BJ (cell line): ENCODE data around the gene SLK. TPM values are rescaled to one million over a fixed set of nuclear protein-coding genes. Genes with fewer than 3 reads are reported as not detected.
A peak's percentile ranks its signal among the peaks of the same experiment; 100 is the strongest.

ENCODE experiments used
- CTCF ChIA-PET: fragments of 350-600 bp; formaldehyde crosslinking; extraction: SDS; loops from one replicate; lab custom pipeline; 2021; ENCODE audit warnings: antibody characterized with exemption, inconsistent platforms; lab: Yijun Ruan, JAX
- POLR2A ChIA-PET: fragments of 300-600 bp; sonication (Branson Sonifier 250); formaldehyde crosslinking; extraction: SDS; loops from one replicate; lab custom pipeline; 2021; ENCODE audit warnings: antibody characterized with exemption; lab: Charles Lee
- DNase-seq: peaks from one replicate; pipeline ENCODE4 v3.0.0-alpha.2; 2011; ENCODE audit warnings: low read depth
- H3K27me3 ChIP-seq: 2 replicates; pipeline ENCODE4 v1.6.0; 2011; ENCODE audit warnings: low read length; ENCODE audit not compliant: control insufficient read depth, insufficient read depth
- H3K36me3 ChIP-seq: 2 replicates; pipeline ENCODE4 v1.5.1; 2011; ENCODE audit warnings: low read length; ENCODE audit not compliant: control insufficient read depth, insufficient read depth
- H3K4me3 ChIP-seq: 2 replicates; pipeline ENCODE4 v1.5.1; 2011; ENCODE audit warnings: low read depth, mild to moderate bottlenecking, control low read depth, low read length
- CTCF ChIP-seq: IDR thresholded peaks from 2 replicates; pipeline ENCODE4 v1.5.1; 2011; ENCODE audit warnings: low read depth, mild to moderate bottlenecking, control low read depth, inconsistent platforms, low read length, moderate library complexity; ENCODE audit not compliant: insufficient read depth
- polyA plus RNA-seq: library from polyadenylated mRNA; depleted of rRNA; stranded (reverse); fragments of >200 nt; gene quantifications from 2 replicates; pipeline ENCODE4 v1.2.3, GENCODE V29; 2011

SLK gene
- polyA plus RNA-seq, 1 experiment = 3.5 TPM

DNA sequence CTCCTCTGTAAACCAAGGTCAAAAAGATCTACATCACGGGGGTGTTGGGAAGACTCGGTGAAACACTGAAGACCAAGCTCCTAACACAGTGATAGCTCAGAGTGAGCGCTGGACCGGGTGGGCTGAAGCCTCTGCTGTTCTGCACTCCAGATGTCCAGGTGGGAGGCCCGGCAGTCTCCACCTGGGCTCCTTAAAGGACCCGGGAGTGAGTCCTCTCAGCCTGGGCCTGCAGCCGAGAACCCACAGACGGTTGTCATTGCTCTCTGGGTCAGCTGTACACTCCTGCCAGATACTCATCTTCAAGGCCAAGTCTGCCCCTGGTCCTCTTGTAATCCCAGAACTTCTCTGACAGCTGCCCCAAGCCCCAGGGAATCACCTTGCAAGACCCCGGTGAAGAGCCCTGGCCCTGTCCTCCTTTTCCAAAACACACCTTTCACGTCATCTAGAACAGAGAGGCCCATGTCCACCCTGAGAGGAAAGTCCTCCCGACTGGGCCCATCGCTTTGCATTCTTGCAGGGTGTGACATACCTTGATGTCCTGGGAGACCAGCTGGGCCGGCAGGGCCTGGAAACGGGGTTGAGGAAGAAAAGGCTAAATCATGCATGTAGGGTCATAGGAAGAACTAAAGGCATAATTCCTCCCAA is 75.1 kb downstream of the SLK start:
- no peak for TF ChIP-seq CTCF
- no peaks in the 10 kb centered on the region for H3K36me3 ChIP-seq
- no peak for DNase-seq
- ChIA-PET CTCF (interaction anchor here (0.6 to 1.6 kb wide), 8 partner anchors 11 to 308 kb away, joined by 3 to 6 read pairs (median 4); partner anchors contain the start of gene SFR1), POLR2A (no interaction called here)
- no peaks in the 10 kb centered on the region for H3K27me3 ChIP-seq
- H3K4me3 ChIP-seq = no peak overlapping the region

GRCh38 chr10:104043185-104043830 is 76.4 kb downstream of the SLK start:
- Histone ChIP-seq H3K36me3 (no peaks in the 10 kb centered on the region), H3K4me3 (no peak overlapping the region), H3K27me3 (no peaks in the 10 kb centered on the region)
- no peak for DNase-seq
- POLR2A ChIA-PET = no interaction called here
- CTCF ChIA-PET = interaction anchor here (4.4 kb wide), 1 partner anchor 80 kb away, joined by 50 read pairs; the partner anchor contains the start of gene SFR1
- TF ChIP-seq CTCF = no peak

DNA sequence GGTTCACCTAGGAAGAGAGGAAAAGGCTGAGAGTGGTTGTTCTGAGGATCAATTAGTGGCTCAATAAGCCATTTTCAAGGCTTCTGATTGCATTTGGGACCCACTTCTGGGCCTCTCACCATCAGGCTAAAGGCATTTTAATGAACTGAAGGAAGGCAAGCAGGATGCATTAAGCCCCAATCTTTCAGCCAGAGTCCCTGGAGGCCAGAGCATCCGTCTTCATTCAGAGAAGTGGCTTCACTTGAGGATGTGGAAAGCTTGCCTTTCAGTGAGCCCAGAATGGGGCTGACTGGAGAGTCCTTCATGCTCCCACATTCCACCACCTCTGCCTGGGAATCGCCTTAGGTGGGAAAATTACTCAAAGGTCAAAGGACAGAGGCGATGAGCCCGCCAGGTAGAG is 76.9 kb downstream of the SLK start:
- Histone ChIP-seq H3K27me3 (no peaks in the 10 kb centered on the region), H3K36me3 (no peaks in the 10 kb centered on the region), H3K4me3 (no peak overlapping the region)
- ChIA-PET CTCF (interaction anchor here (4.4 kb wide), 1 partner anchor 79 kb away, joined by 50 read pairs; the partner anchor contains the start of gene SFR1), POLR2A (no interaction called here)
- TF ChIP-seq CTCF = no peak
- no peak for DNase-seq

- Histone ChIP-seq H3K36me3 (no peaks in the 10 kb centered on the region), H3K4me3 (no peak overlapping the region), H3K27me3 (no peaks in the 10 kb centered on the region)
- TF ChIP-seq CTCF = peak; percentile 88
- DNase-seq = no peak
- CTCF ChIA-PET = interaction anchor here (0.6 to 4.4 kb wide), 28 partner anchors 8 to 306 kb away, joined by 3 to 50 read pairs (median 4); partner anchors contain the start of gene SFR1
- POLR2A ChIA-PET = no interaction called here
Observed at GRCh38 chr10:104045151-104046089, 78.5 kb downstream of the SLK start.
